GM19193 (cell line): Measurements from ENCODE around the gene OR8D2.

Source experiments
- POLR2A ChIP-seq: IDR thresholded peaks from 4 replicates; pipeline ENCODE4 v1.6.1; 2011; ENCODE audit not compliant: insufficient read depth, insufficient read length; ENCODE audit errors: extremely low read depth

OR8D2 gene, protein sequence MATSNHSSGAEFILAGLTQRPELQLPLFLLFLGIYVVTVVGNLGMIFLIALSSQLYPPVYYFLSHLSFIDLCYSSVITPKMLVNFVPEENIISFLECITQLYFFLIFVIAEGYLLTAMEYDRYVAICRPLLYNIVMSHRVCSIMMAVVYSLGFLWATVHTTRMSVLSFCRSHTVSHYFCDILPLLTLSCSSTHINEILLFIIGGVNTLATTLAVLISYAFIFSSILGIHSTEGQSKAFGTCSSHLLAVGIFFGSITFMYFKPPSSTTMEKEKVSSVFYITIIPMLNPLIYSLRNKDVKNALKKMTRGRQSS

DNA sequence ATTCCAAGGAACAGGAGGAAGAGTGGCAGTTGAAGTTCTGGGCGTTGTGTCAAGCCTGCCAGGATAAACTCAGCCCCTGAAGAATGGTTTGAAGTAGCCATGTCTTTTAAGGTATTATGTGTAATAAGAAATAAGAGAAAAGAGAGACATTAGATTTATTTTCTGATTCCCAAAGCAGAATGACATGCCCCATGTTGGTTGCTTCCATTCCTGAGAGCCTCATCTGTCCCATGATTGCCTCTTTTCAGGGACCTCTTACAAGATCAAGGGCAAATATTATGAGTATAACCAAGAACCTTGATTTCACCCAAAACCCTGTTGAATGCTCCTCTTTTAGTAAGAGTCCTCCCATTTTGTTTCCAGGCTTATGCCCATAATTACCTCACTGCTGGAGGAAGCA, at the start of gene OR8D2:
OR8D2 (minus strand) TSS at position 101 of the 400 bp plus-strand sequence; CDS start at position 101, 0 bp downstream.
- TF ChIP-seq POLR2A, result no peak

GRCh38 chr11:124359566-124359965, 39.6 kb upstream of the OR8D2 start:
- TF ChIP-seq POLR2A, result no peak

- no peak for TF ChIP-seq POLR2A
Measured at GRCh38 chr11:124346311-124346955, 26.4 kb upstream of the OR8D2 start.

DNA sequence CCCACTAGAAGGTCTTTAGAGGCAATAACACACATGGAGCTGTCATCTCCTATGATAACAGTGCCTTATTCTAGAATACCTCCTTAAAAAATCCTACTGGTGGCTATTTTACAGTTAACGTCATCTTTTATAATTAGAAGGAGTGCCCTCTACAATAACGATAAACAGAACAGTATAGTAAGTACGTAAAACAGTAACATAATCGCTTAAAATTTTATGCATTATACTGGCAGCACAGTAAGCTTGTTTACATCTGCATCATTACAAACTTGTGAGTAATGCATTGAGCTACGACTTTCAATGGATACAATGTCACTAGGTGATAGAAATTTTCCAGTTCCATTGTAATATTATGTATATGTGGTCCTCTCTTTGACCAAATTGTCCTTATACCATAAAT, 24.3 kb upstream of the OR8D2 start:
- no peak for TF ChIP-seq POLR2A

GRCh38 chr11:124340142-124340447, 20.1 kb upstream of the OR8D2 start:
- no peak for TF ChIP-seq POLR2A

DNA sequence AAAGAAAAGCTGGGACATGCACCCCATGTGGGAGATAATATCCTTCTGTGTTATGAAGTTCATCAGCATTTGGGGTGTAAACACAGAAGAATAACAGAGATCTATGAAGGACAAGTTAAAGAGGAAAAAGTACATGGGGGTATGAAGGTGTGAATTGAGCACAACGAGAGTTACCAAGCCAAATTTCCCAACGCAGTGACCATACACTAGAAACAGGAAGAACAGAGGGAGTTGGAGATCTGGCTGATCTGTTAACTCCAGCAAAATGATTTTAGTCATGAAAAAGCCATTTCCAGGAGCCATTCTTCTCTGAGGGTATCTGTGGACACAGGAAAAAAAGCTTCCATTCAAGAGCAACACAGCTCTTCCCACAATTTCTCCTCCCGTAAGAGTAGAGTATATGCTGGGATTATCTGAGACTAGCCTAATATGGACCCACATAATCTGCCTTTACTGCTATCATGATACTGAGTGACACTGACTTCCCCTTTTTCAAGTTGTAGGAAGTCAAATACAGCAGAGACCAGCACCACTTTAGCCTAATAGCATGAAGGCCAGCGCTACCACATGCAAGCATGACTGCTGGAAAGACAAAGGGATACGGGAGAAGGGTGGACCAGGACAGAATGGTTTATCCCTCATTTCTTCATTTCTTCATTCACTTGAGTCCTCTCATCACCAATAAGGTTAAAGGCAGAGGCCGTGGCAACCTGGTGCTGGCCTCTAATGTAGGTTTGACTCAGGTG, 19.6 kb upstream of the OR8D2 start:
- TF ChIP-seq POLR2A, result no peak

GRCh38 chr11:124331873-124332272, 11.9 kb upstream of the OR8D2 start:
- no peak for TF ChIP-seq POLR2A

DNA sequence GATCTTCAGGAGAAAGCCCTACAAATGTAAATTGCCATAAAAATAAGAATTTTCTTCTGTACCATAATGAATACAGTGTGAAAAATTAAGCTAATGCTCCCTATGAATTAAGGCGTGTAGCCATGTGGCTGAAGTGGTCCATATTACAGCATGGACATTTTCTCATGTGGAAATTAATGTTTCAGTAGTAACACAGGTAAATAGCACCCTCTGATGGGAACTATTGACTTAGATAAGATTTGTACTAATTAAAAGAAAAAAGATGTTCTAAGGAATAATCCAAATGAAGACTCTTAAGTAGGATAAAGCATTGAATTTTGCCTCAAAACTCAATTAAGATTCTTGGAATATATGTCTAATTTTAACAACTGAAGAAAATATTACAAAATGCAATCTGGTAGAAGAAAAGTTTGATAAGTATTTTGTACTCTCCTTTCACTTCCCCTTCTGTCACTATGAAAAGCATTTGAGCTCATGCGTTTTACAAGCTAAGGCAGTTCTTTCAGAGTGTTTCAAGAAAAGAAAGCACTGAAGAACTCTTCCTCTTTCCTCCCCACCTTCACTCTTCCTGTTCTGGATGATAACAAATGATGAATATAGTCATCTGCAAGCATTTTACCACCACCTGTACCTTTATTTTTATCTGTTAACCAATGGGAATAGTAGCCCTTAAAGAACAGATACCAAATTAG, 9.9 kb upstream of the OR8D2 start:
- no peak for TF ChIP-seq POLR2A

DNA sequence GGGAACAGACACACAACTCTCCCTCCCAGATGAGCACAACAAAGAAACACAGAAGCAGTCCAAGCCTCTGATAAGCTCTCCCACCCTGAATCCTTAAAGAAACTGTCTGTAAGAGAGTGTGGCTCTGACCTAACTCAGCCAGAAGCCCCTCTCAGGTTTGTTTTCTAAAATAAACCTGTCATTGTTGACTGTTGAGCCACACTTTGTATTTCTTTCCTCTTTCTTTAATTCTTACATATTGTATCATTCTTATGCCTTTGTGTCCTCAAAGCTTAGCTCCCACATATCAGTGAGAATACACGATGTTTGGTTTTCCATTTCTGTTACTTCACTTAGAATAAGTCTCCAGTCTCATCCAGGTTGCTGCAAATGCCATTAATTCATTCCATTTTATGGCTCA, 7.8 kb upstream of the OR8D2 start:
- no peak for TF ChIP-seq POLR2A

- TF ChIP-seq POLR2A, result no peak
Measured at GRCh38 chr11:124322356-124322755, 2.4 kb upstream of the OR8D2 start.

DNA sequence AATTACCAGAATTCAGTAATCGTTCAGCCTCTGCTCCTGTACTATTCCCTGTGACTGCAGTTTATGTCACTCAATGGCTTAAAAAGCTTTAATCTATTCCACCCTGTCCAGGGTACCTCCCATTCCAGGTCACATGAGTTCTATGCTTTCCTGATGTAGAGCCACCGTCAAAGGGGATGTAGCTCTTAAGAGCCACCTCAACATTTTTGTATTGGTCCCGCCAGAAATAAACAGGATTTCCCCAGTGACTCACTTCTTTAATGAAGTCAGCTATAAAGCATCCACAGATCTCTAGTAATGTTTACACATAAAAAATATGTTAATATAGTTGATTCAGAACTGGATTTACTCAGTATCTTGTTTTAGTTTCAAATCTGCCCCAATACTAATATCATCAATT, 4.9 kb downstream of the OR8D2 start:
- TF ChIP-seq POLR2A, result no peak

GRCh38 chr11:124313849-124314248, 6.1 kb downstream of the OR8D2 start, which contains the start of gene OR8D1:
TSS of gene OR8D1 (minus strand) at chr11:124313949. CDS start at chr11:124310766, 3,183 bp downstream.
- no peak for TF ChIP-seq POLR2A

GRCh38 chr11:124313131-124313530, 6.9 kb downstream of the OR8D2 start:
- TF ChIP-seq POLR2A, result no peak

GRCh38 chr11:124311670-124312069, 8.3 kb downstream of the OR8D2 start:
- TF ChIP-seq POLR2A, result no peak

DNA sequence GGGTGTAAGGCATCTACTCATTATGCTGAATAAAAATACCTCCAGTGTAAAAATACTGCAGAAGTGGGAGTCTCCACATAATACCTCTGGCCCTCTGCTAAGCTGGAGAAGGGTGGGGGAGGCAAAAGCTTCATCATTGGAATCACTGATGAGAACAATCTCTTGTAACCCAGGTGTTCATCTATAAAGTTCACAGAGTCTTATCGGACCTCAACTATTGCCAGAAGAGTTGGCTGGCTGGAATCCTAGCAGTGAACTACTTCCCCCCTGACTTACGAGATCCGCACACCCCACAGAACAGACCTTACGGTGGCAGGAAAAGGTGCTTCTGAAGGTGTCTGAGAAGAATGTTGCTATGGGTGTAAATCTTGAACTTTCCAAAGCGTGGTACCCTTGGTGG, 8.7 kb downstream of the OR8D2 start:
- TF ChIP-seq POLR2A, result no peak
